HG02763 (cell line): ENCODE results near the gene ARF1.
"Not testable (repeated sequence)": the region's sequence is repeated elsewhere in the genome, so short reads cannot be mapped to it uniquely, and the experiment has no call there.

Source experiments
- ATAC-seq: cut with Tn5 transposase; IDR thresholded peaks from one replicate; pipeline ENCODE4 v1.9.1; 2021; ENCODE audit warnings: mild to moderate bottlenecking, moderate library complexity; ENCODE audit not compliant: unreplicated experiment

Gene ARF1

DNA sequence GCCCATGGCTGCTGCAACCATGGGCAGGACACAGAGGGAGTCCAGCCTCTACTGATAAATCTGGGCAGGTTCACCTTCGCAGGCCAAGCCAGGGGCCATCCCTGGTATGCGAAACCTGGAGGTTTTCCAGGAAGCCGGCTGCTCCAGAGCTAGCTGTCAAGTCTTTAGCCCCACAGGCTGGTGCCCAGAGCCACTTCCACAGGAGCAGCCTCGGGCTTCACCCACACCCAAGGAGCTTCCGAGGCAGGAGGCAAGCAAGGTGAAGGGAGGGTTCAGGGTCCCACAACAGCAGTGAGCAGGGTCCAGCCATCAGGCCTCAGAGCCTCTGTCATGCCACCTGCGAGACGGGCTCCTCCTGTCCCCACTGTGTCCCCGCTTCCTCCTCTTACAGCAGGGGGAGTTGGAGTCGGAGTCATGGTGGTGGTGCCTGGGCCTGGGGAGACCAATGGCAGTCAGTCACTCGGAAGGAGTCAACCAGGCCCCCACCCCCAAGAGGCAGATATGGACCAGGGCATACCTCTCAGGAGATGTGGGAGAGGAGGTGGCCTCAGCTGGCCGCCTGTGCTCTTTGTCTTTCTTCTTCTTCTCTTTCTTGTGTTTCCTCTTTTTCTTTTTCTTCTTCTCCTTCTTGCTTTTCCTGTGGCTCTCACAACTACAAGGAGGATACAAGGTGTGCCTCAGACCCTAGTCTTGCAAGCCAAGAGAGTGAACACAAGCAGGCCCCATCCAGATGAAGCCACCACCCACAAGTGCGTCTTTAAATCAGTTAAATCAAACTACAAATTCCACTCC lies 18.5 kb downstream of the ARF1 start:
- no peak for ATAC-seq

DNA sequence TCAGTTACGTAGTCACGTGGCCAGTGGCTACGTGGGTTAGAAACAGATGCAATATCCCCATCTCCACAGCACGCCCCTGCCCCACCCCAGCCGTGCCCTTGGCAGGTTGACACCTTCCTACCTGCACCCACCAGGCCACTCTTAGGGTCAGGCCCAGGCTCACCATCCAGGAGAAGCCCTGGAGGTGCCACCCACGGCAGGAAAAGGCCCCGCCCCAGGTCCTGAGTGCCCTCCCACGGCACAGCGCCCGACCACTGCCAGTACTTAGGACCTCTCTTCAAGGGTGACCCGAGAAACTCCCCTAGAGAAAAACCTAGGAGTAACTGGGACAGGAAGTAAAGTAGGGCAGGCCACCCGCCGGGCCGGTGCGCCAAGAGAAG lies 19.1 kb downstream of the ARF1 start:
- no peak for ATAC-seq

DNA sequence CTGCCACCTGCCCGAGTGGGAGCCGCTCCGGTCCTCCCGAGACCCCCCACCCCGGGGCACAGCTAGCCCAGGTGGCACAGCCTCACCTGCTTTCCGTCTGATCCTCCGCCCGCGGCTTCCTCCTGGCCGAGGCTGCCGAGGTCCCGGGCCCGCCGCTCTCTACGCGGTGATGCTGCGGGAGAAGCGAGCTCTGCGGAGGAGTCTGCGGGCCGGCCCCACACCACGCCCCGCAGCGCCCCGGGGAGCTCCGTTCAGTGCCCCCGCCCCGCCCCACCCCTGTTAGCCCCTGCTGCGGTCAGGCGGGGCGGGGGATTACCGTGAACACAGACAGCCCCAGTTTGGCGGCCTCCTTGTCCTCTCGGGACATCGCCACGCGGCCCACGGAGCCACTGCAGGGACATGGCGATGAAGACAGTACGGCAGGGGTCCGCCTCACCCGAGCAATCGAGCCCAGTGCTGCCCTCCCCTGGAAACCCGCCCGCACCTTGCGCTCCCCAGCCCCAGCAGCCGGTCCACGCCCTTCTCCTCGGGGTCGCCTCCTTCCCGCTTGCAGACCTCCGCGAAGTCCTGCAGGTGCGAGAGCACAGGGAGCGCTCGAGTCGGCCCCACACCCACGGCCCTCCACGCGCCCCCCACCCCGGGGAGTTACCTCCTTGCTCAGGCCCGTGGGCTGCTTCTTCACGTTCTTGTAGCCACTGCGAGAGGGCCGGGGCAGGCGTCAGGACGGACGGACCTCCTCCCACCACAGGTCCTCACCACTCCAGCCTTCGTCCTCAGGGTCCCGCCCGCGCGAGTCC lies 19.7 kb downstream of the ARF1 start:
- peak; percentile 16 for ATAC-seq

DNA sequence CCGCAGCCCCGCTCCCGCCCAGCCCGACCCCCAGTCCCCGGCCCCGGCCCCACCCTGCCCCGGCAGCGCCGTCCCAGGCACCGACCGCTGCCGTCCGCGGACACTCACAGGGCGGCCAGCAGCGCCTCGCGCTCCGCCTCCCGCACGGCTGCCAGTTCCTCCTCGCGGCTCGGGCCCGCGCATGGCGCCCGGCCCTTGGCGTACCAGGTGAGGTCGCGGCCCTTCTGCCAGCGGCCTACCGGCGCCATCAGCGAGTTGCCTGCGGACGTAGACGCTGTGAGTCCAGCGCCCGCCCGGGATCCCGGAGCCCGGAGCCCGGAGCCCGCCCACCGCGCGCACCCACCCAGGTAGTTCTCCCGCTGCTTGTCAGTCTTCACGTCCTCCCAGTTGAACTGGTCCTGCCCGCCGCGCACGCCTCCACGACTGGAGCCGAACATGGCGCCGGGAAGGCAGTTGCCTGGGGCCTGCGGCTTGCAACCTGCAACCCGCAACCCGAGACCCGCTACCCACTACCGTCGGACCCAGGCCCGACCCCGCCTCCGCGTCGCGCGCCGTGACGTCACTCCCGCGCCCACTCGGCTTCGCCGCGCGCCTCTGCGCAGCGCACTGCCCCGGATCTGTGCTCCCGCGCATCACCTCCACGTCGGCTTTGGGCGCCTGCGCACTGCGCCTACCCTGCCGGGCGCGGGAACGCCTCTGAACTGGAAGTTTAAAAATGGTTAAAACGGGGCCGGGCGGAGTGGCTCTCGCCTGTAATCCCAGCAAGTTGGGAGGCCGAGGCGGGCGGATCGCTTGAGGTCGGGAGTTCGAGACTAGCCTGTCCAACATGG lies 20.5 kb downstream of the ARF1 start, which contains the start of gene C1orf35:
Gene C1orf35 (minus strand): TSS at position 535 of the 830 bp plus-strand sequence. CDS start 98 bp downstream, at position 437.
- peak; percentile 78 for ATAC-seq

DNA sequence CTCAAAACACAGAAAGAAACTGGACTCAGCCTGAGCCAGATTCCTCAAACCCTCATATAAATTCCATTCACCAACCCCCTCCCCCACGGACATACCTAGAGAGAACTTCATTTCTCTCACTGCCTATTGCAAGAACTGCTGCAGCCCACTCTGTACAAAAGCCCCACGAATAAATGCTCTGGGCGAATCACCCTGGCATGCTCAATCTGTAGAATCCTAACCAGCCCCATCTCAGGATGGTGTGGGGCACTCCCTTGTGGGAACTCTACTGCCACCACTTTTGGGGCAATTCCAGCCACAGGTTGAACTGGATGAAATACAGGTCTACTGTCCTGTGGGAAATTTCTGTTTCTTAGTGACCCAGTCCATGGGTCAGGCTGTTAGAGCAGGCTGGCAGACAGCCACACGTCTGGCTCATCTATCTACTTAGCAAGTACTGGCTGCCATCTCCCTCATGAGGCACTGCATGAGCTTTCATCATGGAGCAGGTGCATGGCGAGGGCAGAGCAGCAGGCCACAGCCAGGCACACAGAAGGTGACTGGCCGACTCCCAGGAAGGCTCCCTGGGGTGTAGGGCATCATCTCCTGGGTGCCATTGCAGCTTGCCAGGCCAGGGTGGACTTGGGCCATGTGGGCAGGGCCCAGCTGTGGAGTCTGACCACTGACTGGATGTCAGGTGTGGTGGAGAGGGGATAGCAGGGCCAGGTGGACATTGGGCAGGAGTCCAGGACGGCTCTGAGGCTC lies 22.2 kb downstream of the ARF1 start:
- ATAC-seq = no peak

DNA sequence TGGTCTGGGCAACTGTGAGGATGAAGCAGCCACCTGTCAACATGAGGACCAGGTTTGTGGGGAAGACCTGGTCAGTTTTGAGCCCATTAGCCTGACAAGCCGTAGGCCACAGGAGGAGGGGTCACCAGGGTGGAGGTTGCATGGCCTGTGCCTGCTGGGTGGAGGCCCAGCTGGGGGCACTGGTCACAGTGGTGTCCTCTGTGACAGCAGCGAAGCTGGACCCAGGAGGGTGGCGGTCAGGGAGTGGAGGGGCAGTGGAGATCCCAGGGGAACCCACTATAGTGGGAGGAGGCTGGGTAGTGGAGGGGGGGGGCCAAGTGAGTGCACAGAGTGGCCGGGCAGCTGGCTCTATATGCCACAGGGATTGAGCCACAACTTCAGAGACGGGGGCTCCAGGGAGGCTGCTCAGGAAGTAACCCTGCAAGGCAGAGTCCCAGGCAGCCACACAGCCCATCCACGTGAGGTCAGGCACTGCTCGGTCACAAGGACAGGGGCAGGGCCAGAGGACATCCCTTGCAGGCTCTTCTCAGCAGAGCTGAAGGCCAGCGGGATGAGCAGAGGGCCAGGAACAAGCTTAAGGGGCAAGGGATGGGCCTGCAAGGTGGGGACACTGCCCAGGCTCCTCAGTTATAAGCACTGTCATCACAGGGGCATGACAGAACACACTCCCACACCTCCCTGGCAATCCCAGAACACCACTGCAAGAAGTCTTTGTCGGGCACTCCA lies 22.9 kb downstream of the ARF1 start:
- ATAC-seq = no peak

DNA sequence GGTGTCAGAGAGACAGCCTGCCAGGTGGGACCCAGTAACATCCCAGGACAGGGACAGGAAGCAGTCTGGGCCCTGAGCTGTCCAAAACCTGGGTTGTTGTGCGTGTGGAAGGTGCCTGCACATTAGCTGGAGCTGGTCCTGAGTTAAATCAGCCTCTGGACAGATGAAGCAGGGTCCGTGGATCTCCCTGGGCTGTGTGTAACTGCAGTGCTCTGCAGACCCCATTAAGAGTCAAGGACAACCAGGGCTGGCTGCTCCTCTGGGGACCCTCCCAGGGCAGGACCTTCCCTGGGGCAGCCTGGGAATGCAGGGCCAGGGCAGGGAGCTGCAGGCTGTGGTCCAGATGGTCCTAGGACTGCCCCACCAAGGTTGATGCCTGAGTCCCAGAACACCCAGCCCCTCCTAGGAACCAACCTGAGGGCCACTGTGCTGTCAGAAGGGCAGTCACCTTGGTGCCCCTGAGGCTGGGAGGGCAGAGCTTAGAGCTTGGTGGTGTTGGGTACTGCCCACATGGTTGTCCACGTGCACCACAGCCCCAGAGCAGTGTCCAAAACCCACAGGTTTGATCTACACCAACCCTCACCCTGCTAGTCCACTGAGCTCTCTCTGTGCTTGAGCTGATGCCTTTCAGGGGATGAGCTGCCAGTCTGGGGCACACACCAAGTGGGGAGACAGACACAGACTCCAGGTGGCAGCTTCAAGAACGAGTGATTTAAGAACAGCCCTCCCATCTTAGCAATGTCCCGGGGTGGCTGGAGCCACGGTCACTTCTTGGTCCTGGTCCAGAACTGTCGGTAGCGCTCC lies 23.7 kb downstream of the ARF1 start:
- no peak for ATAC-seq

DNA sequence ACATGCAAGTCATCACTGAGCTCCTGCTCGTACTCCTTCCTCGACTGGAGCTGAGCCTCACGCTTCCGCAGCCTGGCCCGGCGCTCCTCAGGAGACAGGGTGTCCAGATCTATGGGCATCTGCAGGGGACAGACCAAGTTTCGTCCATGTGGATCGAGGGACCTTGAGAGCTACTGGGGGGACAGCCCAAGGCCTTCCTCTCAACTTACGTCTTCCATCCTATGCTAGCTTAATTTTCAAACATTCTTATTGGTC lies 24.2 kb downstream of the ARF1 start:
- no peak for ATAC-seq

DNA sequence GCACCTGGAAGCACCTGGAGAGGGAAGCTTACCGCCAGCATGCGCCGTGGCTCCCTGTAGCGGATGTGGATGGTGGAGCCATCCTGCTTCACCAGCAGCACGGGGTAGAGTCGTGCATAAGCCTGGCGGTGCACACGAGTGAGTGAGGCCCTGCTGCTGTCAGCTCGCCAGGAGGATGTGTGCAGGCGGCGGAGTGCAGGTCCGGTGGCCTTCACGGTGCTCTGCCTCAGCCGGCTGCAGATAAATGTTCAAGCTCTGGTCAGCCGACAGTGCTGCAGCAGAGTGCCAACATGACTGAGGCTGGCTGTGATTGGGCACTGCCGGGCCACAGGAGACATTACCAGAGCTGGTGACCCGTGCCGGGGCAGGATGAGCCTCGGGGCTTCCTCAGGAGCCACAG lies 25.1 kb downstream of the ARF1 start:
- ATAC-seq = no peak

DNA sequence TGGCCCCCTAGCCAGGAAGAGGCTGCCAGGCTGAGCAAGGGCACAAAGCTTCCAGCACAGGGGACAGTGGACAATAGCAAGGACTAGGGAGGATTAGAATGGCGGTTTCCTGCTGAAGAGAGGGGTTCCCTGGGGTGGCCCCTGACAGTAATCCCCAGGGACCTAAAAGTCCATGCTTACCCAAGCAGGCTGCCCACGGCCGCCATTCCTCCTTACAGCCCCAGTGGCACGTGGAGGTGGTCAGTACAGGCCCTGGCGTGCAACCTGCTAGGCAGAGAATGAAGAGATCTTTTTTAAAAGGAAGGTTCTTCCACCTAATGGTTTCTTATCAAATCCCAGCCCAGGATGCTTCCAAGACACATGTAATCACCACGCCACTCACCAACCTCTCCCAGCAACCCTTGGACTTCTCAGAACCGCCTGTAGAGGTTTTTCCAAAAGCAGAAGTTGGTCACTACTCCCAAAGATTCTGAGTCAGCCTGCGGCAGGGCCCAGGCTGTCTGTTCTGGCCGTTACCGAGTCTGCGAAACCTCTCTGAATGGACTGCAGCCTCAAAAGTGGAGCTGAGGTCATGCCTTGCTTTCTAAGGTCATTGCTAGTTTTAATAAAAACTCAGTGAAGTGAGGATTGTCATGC lies 25.7 kb downstream of the ARF1 start:
- no peak for ATAC-seq

DNA sequence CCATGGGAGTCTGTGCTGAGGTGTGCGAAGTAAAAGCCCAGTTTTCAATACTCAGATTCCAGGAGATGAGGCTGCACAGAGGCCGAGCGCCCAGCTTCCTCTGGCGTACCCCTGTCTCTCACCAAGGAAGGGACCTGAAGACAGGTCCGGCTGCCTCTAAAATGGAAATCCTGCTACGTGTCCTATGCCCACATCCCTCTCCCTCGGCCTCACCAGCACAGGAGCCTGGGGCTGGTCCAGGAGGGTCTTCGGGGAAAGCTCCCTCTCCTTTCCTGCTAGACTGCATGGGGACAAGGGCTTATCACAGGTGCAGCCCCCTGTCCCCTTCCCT lies 26.2 kb downstream of the ARF1 start:
- no peak for ATAC-seq

DNA sequence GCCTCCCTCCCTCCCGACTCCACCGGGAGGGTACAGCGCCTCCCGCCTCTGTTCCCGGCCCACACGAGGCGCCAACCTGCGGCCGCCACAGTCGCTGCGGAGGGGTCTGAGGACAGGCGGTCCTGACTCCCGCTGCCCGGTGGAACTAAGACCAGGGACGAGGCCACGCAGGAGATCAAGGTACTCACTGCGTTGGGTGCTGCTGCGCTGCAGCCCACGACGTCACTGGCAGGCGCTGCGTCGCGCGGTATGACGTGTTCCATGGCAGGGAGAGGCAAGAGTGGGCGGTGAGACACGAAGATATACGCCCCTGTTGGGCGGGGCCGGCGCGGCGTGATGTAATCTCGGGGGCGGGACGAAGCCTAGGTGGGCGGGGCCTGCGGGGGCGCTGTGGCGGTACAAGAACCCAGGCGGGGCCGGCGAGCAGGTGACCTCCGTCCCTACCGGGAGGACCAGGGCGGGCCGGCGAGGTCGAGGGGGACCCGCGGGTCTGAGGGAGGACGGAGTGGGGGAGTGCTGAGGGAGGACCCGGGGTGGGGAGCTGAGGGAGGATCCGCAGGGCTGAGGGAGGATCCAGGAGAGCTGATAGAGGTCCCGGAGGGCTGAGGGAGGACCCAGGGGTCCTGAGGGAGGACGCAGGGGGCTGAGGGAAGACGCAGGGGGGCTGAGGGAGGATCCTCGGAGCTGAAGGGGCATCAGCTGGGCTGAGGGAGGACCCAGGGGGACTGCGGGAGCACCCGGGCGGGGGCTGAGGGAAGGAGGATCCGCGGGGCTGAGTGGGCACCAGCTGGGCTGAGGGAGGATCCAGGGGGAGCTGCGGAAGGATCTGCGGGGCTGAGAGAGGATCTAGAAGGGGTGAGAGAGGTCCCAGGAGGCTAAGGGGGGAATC lies 26.8 kb downstream of the ARF1 start, which contains the start of gene MRPL55:
Gene MRPL55 (minus strand): TSS at position 227 of the 889 bp plus-strand sequence. CDS start 1,039 bp downstream, outside the sequence.
- ATAC-seq = peak; percentile 88

DNA sequence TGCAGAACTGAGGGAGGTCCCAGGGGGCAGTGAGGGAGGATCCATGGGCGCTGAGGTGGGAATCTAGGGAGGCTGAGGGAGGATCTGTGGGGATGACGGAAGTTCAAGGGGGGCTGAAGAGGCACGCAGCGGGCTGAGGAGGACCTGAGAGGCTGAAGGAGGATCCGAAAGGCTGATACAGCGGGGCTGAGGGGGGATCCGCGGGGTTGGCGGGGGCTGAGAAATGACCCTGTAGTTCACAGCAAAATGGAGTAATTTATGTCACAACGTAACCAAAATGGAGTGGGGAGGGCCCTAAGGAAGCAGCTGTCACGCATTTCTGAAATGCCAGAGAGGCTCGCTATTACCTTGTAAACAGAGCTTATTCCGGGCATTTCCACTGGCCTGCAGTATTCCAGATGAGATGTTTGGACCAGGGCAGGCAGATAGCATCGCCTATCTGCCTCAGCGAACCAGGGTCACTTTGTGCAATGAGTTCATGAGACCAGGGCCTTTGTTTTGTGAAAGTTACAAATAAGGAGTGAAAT lies 27.5 kb downstream of the ARF1 start:
- ATAC-seq = no peak

DNA sequence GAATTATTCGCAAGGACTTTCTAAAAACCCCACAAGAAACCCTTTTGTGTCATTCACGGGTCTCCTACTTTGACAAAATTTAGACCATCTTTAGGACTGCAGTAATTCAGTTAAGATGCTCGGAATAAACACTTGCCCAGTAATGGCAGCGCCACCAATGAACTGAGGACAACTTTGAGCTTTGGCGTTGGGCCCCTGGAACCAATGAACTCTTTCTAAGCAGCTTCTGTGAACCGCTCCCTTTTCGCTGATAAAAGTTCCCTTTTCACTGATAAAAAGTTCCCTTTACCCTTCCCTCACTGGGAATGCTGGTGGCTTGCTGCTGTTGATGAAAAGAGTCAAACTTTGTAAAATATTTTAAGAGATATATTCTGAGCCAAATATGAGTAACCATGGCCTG lies 28.0 kb downstream of the ARF1 start:
- ATAC-seq = no peak

DNA sequence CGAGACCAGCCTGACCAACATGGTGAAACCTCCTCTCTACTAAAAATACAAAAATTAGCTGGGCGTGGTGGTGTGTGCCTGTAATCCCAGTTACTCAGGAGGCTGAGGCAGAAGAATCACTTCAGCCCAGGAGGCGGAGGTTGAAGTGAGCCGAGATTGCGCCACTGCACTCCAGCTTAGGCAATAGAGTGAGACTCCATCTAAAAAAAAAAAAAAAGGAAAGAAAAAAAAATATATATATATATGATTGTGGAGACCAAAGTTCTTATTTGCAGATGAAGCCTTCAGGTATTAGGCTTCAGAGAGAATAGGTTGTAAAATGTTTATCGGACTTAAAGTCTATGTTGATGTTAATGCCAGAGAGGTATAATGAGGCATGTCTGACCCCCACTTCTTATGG lies 28.8 kb downstream of the ARF1 start:
- not testable (repeated sequence) for ATAC-seq

DNA sequence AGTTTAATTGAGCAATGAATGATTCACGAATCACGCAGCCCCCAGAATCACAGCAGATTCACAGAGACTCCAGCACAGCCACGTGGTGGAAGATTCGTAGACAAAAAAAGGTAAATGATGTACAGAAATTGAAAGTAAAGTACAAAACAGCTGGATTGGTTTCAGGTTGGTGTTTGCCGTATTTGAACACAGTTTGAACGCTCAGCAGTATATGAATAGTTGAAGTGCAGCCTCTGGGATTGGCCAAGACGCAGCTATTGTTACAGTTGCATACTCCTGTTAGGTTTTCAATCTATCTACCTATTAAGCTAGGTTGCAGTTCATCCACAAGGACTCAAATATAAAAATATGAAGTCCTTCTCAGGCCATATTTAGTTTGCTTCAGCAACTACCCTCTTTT lies 29.7 kb downstream of the ARF1 start:
- no peak for ATAC-seq

DNA sequence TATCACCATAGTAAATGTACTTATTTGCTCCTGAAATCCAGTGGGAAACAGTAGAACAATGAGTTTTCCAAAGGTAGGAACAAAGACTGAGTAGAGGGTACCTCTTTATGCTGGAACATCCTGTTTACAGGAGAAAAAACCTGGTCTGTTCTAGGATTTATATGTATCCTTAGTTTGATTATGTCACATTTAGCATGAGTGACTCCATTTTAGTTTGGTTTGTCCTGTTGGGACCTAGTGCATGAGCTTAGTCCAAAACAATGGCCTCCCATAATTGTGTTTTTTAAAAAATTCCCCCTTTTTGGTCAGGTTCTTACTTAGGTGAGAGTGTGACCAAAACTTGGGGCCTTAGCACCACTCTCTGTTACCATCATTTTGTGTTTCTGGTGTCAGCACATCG lies 30.1 kb downstream of the ARF1 start:
- no peak for ATAC-seq

DNA sequence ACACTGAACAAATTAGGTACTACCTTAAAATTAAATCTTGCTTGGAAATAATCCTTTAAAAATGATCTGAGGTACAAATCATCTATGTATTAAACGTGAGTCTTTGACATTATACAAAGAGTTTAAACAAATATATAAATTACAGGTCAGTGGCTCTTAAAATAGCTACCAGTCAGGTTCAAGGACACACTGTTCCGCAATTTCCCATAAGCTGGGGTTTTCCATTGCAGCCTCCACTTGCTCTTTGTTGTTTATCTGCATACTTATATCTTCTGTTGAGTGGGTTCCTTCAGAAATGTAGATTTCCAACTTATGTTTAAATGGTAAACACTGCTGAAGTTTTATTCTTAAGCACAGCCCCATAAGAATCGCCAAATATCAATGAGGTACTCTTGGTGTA lies 32.3 kb downstream of the ARF1 start:
- ATAC-seq = no peak
